ENCODE data around the gene SLC6A16.

DNA sequence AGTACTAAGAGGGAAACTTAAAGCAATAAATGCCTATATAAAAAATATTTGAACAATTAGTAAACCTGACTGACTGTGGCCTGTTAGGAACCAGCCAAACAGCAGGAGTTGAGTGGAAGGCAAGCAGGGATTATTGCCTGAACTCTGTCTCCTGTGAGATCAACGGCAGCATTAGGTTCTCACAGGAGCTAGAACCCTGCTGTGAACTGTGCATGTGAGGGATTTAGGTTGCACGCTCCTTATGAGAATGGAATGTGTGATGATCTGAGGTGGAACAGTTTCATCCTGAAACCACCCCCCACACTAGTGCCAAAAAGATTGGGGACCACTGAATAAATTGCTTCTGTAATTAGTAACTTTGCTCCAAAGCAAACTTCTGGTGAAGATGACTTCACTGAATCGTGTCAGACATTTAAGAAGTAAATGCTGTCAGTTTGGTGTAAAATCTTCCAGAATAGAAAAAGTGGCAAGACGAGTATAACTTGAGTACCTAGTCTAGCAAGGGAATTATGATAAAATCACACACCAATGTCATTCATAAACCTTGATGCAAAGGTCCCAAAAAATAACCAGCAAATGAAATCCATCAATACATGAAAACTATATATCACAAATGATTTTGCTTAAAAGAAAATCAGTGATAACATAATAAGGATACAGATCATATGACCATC is 53.8 kb downstream of the SLC6A16 start:
- TF ChIP-seq, protein P1, sequence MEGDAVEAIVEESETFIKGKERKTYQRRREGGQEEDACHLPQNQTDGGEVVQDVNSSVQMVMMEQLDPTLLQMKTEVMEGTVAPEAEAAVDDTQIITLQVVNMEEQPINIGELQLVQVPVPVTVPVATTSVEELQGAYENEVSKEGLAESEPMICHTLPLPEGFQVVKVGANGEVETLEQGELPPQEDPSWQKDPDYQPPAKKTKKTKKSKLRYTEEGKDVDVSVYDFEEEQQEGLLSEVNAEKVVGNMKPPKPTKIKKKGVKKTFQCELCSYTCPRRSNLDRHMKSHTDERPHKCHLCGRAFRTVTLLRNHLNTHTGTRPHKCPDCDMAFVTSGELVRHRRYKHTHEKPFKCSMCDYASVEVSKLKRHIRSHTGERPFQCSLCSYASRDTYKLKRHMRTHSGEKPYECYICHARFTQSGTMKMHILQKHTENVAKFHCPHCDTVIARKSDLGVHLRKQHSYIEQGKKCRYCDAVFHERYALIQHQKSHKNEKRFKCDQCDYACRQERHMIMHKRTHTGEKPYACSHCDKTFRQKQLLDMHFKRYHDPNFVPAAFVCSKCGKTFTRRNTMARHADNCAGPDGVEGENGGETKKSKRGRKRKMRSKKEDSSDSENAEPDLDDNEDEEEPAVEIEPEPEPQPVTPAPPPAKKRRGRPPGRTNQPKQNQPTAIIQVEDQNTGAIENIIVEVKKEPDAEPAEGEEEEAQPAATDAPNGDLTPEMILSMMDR (IDR thresholded peaks at IDR 0.05): no peak
- no peak for TF ChIP-seq POLR2A (IDR thresholded peaks at IDR 0.05)
